OCI-M2 (cell line): ENCODE measurements around the gene SIK2.
"Not testable (repeated sequence)": the region's sequence is repeated elsewhere in the genome, so short reads cannot be mapped to it uniquely, and the experiment has no call there.

Source experiments
- DNase-seq: peaks from one replicate; lab custom pipeline; 2025; ENCODE audit not compliant: unreplicated experiment; lab: John Stamatoyannopoulos, UW

The SIK2 gene

GRCh38 chr11:111748035-111748804 is 146.0 kb downstream of the SIK2 start:
- no peak for DNase-seq

- DNase-seq: no peak
Observed at GRCh38 chr11:111749646-111750045, 147.4 kb downstream of the SIK2 start.

- DNase-seq: no peak
Observed at GRCh38 chr11:111756097-111756496, 153.8 kb downstream of the SIK2 start.

- DNase-seq: no peak
Observed at GRCh38 chr11:111759376-111759775, 157.1 kb downstream of the SIK2 start.

- no peak for DNase-seq
Observed at GRCh38 chr11:111759778-111760407, 157.6 kb downstream of the SIK2 start.

- no peak for DNase-seq
Observed at GRCh38 chr11:111761036-111761435, 158.8 kb downstream of the SIK2 start.

GRCh38 chr11:111762526-111762925 is 160.3 kb downstream of the SIK2 start:
- no peak for DNase-seq

- no peak for DNase-seq
Observed at GRCh38 chr11:111762981-111763643, 160.9 kb downstream of the SIK2 start.

GRCh38 chr11:111764621-111765020 is 162.4 kb downstream of the SIK2 start:
- no peak for DNase-seq

GRCh38 chr11:111765320-111765983 is 163.2 kb downstream of the SIK2 start:
- DNase-seq: no peak

GRCh38 chr11:111765984-111766833 is 164.0 kb downstream of the SIK2 start, which contains the start of gene PPP2R1B:
PPP2R1B (minus strand) TSS chr11:111766389; CDS start chr11:111766361, 28 bp downstream.
- peak; percentile 45 for DNase-seq

- DNase-seq: no peak
Observed at GRCh38 chr11:111766834-111767142, 164.5 kb downstream of the SIK2 start.

- DNase-seq: no peak
Observed at GRCh38 chr11:111770581-111771134, 168.4 kb downstream of the SIK2 start.

- not testable (repeated sequence) for DNase-seq
Observed at GRCh38 chr11:111771205-111771604, 169.0 kb downstream of the SIK2 start.

- DNase-seq: no peak
Observed at GRCh38 chr11:111772535-111772934, 170.3 kb downstream of the SIK2 start.

- DNase-seq: no peak
Observed at GRCh38 chr11:111774955-111775710, 172.9 kb downstream of the SIK2 start.

- no peak for DNase-seq
Observed at GRCh38 chr11:111776398-111777093, 174.3 kb downstream of the SIK2 start.

- DNase-seq: no peak
Observed at GRCh38 chr11:111777094-111778046, 175.1 kb downstream of the SIK2 start.
